Esophagus squamous epithelium (tissue), 5 donors: ENCODE data around the gene LTK. TPM values are rescaled to one million over a fixed set of nuclear protein-coding genes. Genes with fewer than 3 reads are reported as not detected.

ENCODE experiments used
- DNase-seq: peaks from one replicate; lab custom pipeline; 2025; lab: John Stamatoyannopoulos, UW
- H3K27ac ChIP-seq, 4 donors: fragments of 200-600 bp; sonication (generic); one replicate each; pipeline ENCODE4 v1.5.1; 2016 to 2019; ENCODE audit warnings: mild to moderate bottlenecking in 1 of 4
- H3K27me3 ChIP-seq, 4 donors: fragments of 200-600 bp; sonication (generic); 1 replicate in 3 of 4; 2 replicates in 1 of 4; pipeline versions ENCODE4 v1.5.1 to v1.6.0; 2017 to 2021; ENCODE audit warnings: antibody characterized with exemption in 1 of 4
- H3K36me3 ChIP-seq, 3 donors: fragments of 200-600 bp; sonication (generic); one replicate each; pipeline ENCODE4 v1.5.1; 2016 to 2019
- H3K4me1 ChIP-seq, 3 donors: fragments of 200-600 bp; sonication (generic); one replicate each; pipeline ENCODE4 v1.5.1; 2017 to 2019
- H3K4me3 ChIP-seq, 4 donors: fragments of 200-600 bp; sonication (generic); 1 replicate in 3 of 4; 2 replicates in 1 of 4; pipeline ENCODE4 v1.5.1; 2016 to 2019; ENCODE audit warnings: mild to moderate bottlenecking in 2 of 4, moderate library complexity in 1 of 4
- H3K9me3 ChIP-seq, 3 donors: fragments of 200-600 bp; sonication (generic); one replicate each; pipeline ENCODE4 v1.5.1; 2016 to 2019
- CTCF ChIP-seq, 6 experiments: fragments of 450-650 bp in 4 of 6; fragments of 200-600 bp in 2 of 6; sonication (generic) in 2 of 6; IDR thresholded peaks; one replicate each; pipeline ENCODE4 v1.5.1; 2016 to 2019; ENCODE audit warnings: antibody characterized with exemption in 6 of 6, mild to moderate bottlenecking in 4 of 6, moderate library complexity in 4 of 6
- POLR2A ChIP-seq, 4 donors: fragments of 450-650 bp; IDR thresholded peaks; one replicate each; pipeline ENCODE4 v1.6.1; 2017; ENCODE audit warnings: antibody characterized with exemption in 4 of 4, mild to moderate bottlenecking in 4 of 4, moderate library complexity in 3 of 4
- WGBS, 2 donors: methylation state at CpG; one replicate each; pipeline ENCODE4 v1.1.5; 2018; 5-methylcytosine and 5-hydroxymethylcytosine counted together
- intact Hi-C: fragments of 100-400 bp; cut with DNase I; formaldehyde crosslinking; loops from one replicate; pipeline ENCODE4 v1.15.0; 2022
- total RNA-seq, 4 donors: library from RNA; depleted of rRNA; stranded (reverse); fragments of >200 nt; gene quantifications; one replicate each; pipeline ENCODE4 v1.1.0, GENCODE V29; 2016
- donor health status: DM: yes; HTN: yes; CAD: no.

Gene LTK
- total RNA-seq, 4 donors from 2014 or later = 0.38 to 0.82 TPM; not detected in 2

GRCh38 chr15:41483519-41483918 is 30.1 kb downstream of the LTK start:
- no peak overlapping the region for H3K4me3 ChIP-seq
- no peaks in the 10 kb centered on the region for H3K9me3 ChIP-seq
- no peak for DNase-seq
- no peaks in the 10 kb centered on the region for H3K4me1 ChIP-seq
- TF ChIP-seq POLR2A (IDR thresholded peaks at IDR 0.05) = no peak
- no peak for TF ChIP-seq CTCF (IDR thresholded peaks at IDR 0.05)
- intact Hi-C loops = no loop called here
- peaks cover 13 to 54% (median 33%) of the 10 kb centered on the region in 3 donors for H3K36me3 ChIP-seq
- peaks cover 0 to 17% (median 0%) of the 10 kb centered on the region in 4 donors for H3K27me3 ChIP-seq
- H3K27ac ChIP-seq = no peak overlapping the region
- WGBS, 2 donors = 73 to 86% methylated on average over 2 of the region's 2 CpGs

- intact Hi-C loops = no loop called here
- peaks cover 13 to 58% (median 33%) of the 10 kb centered on the region in 3 donors for H3K36me3 ChIP-seq
- TF ChIP-seq CTCF (IDR thresholded peaks at IDR 0.05) = no peak
- TF ChIP-seq POLR2A (IDR thresholded peaks at IDR 0.05) = no peak
- peaks cover 0 to 15% (median 0%) of the 10 kb centered on the region in 4 donors for H3K27me3 ChIP-seq
- no peaks in the 10 kb centered on the region for H3K4me1 ChIP-seq
- DNase-seq = no peak
- H3K9me3 ChIP-seq = no peaks in the 10 kb centered on the region
- no peak overlapping the region for H3K27ac ChIP-seq
- no peak overlapping the region for H3K4me3 ChIP-seq
Measured at GRCh38 chr15:41483115-41483514, 30.5 kb downstream of the LTK start.

- TF ChIP-seq POLR2A (IDR thresholded peaks at IDR 0.05) = no peak
- no peak for TF ChIP-seq CTCF (IDR thresholded peaks at IDR 0.05)
- Histone ChIP-seq H3K4me1 (no peaks in the 10 kb centered on the region), H3K27ac (no peak overlapping the region), H3K4me3 (no peak overlapping the region), H3K9me3 (no peaks in the 10 kb centered on the region), H3K27me3 (peaks cover 0 to 13% (median 0%) of the 10 kb centered on the region in 4 donors), H3K36me3 (peaks cover 18 to 66% (median 33%) of the 10 kb centered on the region in 3 donors)
- intact Hi-C loops = no loop called here
- no peak for DNase-seq
- 89 to 94% methylated on average over 9 of the region's 9 CpGs for WGBS, 2 donors
Measured at GRCh38 chr15:41482110-41482877, 31.3 kb downstream of the LTK start.

- no peak for DNase-seq
- Histone ChIP-seq H3K4me3 (no peak overlapping the region), H3K9me3 (no peaks in the 10 kb centered on the region), H3K27me3 (no peaks in the 10 kb centered on the region), H3K27ac (no peak overlapping the region), H3K36me3 (peaks cover 34 to 83% (median 41%) of the 10 kb centered on the region in 3 donors), H3K4me1 (no peaks in the 10 kb centered on the region)
- TF ChIP-seq POLR2A (IDR thresholded peaks at IDR 0.05) (no peak), CTCF (IDR thresholded peaks at IDR 0.05) (no peak)
- intact Hi-C loops = no loop called here
- 82 to 95% methylated on average over 10 to 12 of the region's 12 CpGs for WGBS, 2 donors
Measured at GRCh38 chr15:41480396-41481140, 33.1 kb downstream of the LTK start.
